Measurements from ENCODE around the gene SHC3.

The SHC3 gene

DNA sequence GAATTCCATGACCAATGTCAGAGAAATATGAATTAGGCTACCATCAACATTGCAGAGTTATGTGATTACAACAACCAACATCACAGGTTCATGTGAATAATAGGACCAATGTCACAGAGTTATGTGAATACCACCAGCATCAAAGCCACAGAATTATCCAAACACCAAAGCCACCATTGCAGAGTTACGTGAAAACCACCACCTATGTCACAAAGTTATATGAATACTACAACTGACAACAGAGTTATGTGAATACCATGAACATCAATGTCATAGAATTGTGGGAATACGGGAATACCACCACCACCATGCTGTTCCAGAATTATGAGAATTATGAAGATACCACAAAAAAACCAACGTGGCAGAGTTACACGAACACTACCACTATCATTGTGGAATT lies 64.8 kb downstream of the SHC3 start:
- in situ Hi-C loops (cut with HindIII; ENCODE audit: low sequenced_read_pairs), result no loop called here

DNA sequence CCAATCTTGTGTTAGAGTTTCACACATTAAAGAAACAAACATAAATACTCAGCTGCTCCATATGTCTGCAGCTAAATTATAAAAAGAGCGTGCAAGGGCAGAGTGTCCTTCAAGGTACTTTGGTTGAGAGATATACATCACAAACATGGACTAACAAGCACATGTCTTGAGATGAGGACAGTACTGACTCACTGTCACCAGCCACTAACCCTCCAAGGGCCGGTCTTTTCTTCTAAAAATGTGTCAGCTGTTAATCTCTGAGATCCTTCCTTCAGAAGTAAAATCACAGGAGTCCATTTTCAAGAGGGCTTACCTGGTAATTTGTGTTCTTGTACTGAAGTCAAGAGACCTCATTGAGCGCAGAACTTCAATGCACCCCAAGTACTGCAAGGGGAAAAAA lies 66.4 kb downstream of the SHC3 start:
- in situ Hi-C loops (cut with HindIII; ENCODE audit: low sequenced_read_pairs), result no loop called here

DNA sequence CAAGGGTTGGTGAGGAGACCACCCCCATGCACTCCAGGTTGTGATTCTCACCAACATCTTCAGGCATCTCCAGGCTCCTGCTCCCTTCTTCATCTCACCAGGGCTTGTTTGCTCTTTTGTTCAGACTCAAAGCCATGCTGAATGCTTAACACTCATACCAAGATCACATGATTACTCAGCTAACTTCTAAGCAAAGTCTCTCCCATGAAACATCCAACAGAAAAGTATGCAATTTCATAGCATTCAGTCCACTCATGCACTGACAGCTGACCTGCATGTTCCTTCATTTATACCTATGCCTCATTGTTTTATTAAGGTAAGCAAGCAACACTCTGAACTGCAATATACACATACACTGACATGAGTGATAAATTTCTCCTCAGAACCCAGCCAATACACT lies 69.0 kb downstream of the SHC3 start:
- in situ Hi-C loops (cut with HindIII; ENCODE audit: low sequenced_read_pairs), result no loop called here

DNA sequence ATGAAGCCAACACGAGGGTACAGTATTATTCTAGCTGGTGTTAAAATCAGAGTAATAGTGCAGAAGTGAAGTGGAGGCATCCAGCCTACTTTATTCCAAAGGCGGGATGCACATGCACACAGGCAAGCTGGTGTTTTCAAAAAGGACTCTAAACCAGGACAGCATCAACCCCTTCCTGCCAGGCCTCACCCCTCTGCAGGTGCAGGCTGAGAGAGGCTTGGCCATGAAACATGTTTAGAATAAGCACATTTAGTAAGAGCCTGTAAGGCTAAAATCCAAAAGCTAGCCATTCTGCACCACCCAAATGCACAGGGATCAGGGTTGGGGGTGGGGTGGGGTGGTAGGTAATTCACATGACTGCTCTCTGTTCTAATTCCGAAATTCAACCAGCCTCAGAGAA lies 71.2 kb downstream of the SHC3 start:
- in situ Hi-C loops (cut with HindIII; ENCODE audit: low sequenced_read_pairs), result no loop called here

DNA sequence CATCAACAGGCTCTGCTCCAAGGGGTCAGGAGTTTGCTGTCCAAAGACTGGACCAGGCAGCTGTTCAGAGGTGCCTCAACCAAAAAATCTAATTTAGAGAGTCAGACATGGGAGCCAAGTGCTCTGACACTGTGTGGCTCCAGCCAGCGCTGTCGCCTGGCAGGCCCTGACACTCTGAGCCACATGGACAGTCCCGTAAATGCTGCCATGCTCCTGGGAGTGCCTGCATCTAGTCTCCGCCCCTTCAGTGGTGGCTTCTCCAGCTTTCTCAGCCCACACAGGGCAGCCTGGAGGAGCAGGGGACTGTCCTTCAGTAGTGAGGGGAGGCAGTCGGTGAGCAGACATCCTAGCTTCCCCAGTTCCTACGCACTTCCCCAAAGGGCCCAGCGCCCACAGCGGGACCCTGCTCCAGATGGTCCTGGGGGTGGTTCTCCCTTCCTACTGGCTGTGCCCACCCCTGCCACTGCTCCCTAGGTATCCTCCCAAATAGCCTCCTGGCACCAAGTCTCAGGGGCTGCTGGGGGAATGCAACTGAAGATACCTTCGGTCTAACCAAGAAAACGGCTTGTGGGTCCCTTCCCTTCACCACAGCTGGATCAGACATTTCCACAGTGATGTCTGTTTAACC lies 72.3 kb downstream of the SHC3 start:
- in situ Hi-C loops (cut with HindIII; ENCODE audit: low sequenced_read_pairs), result no loop called here

DNA sequence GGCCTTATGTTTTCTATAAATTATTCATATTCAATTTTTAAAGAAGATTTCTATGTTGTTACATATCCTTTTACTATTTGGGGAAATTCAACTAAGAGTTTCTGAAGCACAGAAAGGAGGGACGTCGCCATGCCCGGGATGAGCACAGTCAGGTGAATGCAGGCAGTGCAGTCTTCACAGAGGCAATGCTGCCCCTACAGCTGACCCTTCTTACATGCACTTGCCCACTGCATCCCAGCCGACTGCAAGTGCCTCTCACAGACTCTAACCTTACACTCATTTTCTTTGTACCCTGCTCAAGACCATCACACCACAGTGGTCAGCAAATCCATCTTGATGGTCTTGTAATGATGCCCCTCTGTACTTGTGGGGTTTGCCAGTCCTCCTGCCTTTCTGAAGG lies 73.8 kb downstream of the SHC3 start:
- in situ Hi-C loops (cut with HindIII; ENCODE audit: low sequenced_read_pairs), result no loop called here

DNA sequence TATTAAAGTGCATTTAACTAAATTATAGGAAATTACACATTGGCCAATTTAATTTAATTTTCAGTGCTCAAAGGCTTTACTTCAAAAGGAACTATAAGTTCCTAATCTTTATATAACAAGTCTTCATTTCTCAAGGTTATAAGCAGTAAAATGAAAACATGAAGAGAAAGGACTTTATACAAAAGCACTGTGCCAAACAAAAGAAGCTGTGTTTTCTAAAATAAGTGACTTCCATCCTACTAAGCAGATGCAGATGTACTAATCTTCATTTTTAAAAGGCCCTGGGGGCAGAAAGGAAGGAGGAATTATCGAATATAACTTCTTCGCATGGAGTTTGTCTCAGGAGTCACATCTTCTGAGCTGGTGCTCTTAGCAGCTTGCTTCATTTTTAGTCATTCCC lies 81.4 kb downstream of the SHC3 start:
- in situ Hi-C loops (cut with HindIII; ENCODE audit: low sequenced_read_pairs), result no loop called here

DNA sequence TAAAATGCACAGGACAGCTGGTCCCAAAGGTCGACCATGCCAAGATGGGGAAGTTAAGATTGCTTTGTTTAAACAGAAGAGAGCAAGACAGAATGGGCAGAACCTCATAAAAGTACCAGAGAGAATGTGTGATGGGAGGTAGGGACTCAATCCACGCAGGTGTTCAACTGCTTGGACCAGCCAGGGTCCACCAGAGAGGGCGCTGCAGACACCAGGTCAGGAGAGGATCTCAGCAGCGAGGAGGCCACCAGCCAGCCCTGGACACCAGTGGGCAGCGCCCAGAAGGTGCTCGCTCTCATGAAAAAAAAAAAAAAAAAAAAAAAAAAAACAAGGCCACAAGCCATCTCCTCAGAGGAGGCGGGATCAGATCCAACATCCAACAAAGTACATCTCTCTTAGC lies 81.8 kb downstream of the SHC3 start:
- in situ Hi-C loops (cut with HindIII; ENCODE audit: low sequenced_read_pairs), result no loop called here

DNA sequence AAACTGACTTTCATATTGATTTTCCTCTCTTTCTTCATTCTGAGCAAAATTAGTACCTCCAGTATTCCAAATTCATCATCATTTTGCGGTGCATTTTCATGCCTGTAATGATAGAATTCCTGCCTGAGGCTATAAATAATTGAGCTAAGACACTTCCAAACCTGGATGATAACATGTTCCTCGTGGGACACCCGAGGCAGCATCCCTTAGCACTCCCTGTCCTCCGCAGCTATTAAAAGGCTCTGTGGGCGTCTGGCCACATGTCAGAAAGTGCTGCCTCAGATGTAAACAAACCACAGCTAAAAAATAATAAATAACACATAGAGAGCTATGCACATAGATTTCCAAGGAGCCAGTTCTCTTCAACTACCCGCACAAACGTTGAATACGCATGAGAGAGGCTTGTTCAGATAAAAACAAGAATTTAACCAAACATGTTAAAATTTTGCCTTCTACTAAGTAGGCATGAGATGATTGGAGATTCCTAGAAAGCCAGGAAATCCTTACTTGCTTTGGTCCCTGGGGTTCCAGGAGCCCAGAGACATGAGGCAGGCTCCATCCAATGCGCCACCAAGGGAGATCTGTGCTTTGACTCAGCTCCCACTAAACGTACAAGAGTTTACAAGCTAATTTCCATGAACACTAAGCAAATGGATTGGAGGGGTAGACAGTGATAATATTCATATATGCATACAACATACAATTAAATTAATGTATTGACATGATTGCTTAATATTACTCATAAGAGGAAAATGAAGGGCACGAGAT lies 82.7 kb downstream of the SHC3 start:
- in situ Hi-C loops (cut with HindIII; ENCODE audit: low sequenced_read_pairs), result no loop called here

DNA sequence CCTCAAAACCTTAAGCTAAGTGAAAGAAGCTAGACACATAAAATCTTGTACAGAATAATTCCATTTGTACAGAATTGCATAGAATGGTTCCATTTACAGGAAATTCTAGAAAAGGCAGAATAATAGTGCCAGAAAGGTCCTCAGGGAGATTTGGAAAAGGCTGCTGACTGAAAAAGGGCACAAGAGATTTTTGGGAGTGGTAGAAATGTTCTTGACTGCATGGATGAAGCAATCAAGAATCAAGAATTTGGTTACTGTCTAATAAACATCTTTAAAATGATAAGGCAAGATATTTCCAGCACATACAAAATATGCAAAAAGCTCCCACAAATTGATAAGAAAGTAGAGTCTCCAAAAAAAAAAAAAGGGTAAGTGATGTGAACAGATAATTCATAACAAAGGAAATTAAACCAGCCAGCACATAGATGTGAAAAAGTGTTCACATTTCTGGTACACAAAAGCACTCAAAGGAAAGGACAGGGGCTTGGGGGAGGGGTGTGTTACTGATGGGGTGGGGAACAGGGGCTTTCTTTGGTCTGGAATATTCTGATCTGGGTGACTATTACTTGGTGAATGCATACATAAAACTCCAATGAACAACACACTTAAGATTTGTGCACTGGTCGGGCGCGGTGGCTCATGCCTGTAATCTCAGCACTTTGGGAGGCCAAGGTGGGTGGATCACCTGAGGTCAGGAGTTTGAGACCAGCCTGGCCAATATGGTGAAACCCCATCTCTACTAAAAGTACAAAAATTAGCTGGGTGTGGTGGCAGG lies 85.2 kb downstream of the SHC3 start:
- in situ Hi-C loops (cut with HindIII; ENCODE audit: low sequenced_read_pairs), result no loop called here

DNA sequence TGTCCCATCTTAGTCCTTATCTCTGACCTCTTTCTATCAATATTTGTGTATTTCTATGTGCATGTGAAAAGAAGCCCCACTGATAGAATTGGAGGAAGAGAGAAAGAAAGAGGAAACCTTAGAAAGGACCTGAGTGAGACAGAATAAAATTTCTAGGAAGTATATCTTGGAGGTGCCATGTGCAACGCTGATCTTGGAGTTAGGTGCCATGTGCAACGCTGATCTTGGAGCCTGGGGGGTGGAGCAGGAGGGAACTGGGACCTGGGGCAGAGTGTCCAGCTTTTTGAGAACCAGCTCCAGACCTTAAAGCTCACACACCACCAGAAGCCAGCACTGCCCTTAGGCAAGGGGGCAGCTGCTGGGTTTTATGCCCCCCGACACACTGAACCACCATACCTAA lies 89.4 kb downstream of the SHC3 start:
- in situ Hi-C loops (cut with HindIII; ENCODE audit: low sequenced_read_pairs), result no loop called here

DNA sequence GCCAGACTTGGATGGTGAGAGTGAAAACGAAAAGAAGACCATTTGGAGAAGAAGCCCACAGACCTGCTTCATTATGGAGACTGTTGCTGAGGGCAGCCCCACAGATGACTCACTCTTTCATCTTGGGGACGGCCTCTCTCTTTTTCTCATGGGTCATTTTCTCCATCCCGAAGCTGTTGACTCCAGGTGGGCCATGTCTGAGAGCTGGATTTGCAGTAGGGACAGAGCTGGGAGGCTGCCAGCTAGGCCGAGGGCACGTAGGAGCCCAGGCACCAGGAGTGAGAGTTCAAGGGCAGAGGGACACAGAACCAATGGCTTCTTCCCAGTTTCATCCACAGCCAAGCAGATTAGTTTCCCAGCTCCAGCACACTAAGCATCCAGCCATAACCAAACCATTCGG lies 95.0 kb downstream of the SHC3 start:
- in situ Hi-C loops (cut with HindIII; ENCODE audit: low sequenced_read_pairs), result no loop called here

DNA sequence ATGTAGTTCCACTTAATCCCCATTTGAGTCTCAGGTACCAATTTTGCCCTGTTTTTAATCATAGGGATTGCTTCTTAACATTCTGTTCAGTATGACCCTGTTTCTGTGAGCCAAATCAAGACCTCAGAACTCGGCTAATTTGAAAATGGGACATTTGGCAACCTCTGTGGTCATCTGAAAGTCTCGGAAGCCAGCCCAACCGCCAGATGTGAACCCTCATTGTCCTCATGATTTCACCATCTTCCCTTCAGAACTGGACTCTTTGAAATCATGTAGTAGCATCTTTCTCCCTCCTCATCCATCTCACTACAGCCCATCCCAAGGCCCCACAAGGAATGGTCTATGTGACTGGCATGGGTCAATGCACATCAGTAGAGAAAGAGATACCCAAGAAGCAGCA lies 98.4 kb downstream of the SHC3 start:
- in situ Hi-C loops (cut with HindIII; ENCODE audit: low sequenced_read_pairs), result no loop called here

DNA sequence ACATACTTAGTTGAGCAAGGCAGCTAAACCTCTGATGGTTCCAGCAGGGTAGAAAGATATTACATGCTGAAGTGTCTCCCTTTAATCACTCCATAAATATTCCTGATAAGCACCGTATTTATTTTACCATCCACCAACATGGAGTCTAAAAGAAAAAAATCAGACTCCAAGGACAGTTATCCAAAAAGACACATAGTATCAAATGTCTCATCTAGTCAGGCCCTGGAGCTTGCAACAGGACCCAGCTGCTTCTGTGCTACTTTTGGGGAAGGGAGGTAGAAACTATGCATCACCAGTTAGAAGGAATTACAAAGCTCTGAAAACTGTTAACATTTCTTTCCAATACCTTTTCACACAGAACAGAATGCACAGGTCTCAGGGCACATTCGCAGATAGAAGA lies 99.2 kb downstream of the SHC3 start:
- in situ Hi-C loops (cut with HindIII; ENCODE audit: low sequenced_read_pairs), result loop anchor here (5.0 kb wide), 2 partner anchors 78 to 203 kb away; no protein-coding TSS in a partner anchor

DNA sequence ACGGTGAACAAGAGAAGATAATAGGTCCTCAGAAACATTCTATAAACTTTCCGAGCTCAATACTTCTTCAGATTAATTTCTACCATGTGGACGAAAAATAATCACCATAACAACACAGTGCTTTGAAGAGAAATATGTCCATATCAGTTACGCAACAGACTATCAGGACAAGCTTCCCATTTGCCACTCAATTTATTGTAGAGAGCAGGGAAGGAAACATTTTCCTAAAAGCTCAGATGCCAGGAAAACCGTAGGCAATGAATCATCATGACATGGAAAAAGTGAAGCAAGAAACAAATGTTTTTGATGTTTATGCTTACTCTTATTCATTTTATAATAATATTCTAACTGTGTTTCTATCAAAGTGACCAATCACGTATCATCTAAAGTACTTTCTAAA lies 99.8 kb downstream of the SHC3 start:
- in situ Hi-C loops (cut with HindIII; ENCODE audit: low sequenced_read_pairs), result loop anchor here (5.0 kb wide), 2 partner anchors 78 to 203 kb away; no protein-coding TSS in a partner anchor

DNA sequence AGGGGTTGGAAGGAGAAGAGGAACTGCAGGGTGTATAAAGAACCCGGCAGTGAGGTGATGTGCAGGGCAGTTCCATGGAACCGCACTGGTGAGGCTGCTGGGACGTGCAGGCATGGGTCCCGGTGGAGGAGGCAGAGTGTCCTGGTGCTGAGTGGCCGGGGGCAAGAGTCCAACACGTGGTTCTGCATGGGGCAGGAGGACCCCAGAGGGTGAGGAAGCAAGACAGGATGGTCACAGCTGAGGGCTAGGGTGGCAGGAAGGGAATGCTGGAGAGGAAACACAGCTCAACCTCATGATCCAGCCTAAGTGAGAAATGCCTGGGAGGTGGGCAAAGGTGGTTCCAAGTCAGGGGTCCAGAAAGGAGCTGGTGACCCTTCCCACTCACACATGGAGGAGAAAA lies 100.2 kb downstream of the SHC3 start:
- in situ Hi-C loops (cut with HindIII; ENCODE audit: low sequenced_read_pairs), result loop anchor here (5.0 kb wide), 2 partner anchors 79 to 204 kb away; no protein-coding TSS in a partner anchor

DNA sequence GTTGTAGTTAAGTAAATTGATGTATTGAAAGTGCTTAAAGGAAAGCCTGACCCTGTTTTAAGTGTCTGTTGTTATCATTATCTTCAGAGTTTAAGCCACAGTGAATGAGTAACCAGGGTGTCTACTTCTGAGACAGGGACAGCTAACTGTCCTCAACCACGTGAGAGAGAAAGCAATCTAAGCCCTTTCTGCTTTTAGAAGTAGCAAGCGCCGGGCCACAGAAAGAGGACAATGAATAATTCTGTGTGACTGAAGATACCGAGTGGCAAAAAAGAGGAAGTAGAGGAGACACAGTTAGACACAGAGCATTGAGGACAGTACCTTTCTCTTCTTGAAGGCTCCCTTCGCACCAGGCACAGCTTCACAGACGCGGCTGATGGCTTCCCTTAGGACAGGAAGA lies 101.1 kb downstream of the SHC3 start:
- in situ Hi-C loops (cut with HindIII; ENCODE audit: low sequenced_read_pairs), result loop anchor here (5.0 kb wide), 2 partner anchors 80 to 205 kb away; no protein-coding TSS in a partner anchor

DNA sequence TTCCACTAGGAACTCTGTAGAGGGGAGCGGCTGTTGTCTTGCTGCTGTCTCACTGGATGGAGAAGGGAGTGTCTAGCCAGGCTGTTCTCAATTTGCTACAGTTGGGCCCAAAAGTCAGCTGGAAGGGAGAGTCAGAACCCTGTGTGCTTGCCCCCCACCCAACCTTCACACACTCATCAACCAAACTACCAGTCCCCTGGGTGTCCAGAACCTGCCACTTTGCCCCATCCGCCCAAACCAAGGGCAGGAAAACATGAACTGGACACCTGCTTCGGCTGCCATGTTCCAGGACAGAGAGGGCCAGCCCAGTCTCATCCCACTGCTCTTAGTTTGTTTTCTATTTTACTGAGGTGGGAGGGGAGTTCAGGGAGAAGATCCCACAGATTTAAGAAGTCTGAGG lies 105.2 kb downstream of the SHC3 start:
- in situ Hi-C loops (cut with HindIII; ENCODE audit: low sequenced_read_pairs), result no loop called here

DNA sequence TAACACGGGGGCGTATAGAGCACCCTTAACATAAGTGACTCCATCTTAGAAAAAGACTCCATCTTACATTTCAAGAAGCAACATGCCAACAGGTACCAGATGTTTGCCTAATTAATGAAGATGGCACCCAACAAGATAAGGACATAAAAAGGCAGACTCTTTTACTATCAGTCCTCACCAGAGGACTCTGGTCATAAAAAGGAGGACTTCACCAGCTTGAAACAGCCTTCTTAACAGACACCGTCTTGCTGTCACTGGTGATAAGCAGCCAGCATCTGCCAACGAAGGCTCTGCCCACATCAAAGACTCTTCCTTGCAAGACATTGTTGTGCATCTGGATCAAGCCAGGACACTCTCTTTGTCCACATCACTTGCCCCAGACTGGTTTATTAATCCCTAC lies 107.0 kb downstream of the SHC3 start:
- in situ Hi-C loops (cut with HindIII; ENCODE audit: low sequenced_read_pairs), result no loop called here

DNA sequence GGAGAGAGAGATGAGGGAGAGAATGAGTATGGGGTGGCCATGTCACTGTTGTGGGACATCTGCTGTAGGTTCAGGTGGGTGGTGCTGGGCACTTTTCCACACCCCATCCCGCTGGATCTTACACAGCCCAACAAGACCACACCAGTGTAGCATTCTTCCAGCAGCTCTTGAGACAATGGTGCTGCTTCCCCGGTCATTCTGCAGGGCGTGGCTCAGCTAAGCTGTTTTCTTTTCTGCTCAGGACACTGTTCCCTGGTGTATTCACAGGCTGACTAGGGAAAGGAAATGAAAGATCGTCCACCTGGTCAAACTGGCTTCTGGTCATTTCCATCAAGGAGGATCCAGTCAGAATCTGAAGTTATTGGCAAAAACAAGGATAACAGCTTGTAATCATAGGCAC lies 111.8 kb downstream of the SHC3 start:
- in situ Hi-C loops (cut with HindIII; ENCODE audit: low sequenced_read_pairs), result loop anchor here (5.0 kb wide), 1 partner anchor 55 kb away; no protein-coding TSS in a partner anchor

DNA sequence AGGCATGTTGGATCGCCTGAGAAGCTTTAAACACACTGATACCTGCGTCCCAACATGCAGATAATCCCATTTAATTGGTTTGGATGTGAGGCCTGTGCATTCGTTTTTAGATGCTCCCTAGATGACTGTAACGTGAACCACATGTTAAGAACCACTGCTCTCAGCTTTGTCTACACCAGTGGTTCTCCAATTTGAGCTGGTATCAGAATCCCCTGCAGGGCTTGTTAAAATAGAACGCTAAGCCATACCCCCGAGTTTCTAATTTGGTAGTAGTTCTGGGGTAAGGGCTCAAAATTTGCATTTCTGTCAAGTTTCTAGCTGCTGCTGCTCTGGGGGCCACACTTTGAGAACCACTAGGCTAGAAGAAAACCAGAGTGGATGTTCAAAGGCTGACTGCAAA lies 112.7 kb downstream of the SHC3 start:
- in situ Hi-C loops (cut with HindIII; ENCODE audit: low sequenced_read_pairs), result loop anchor here (5.0 kb wide), 1 partner anchor 54 kb away; no protein-coding TSS in a partner anchor

DNA sequence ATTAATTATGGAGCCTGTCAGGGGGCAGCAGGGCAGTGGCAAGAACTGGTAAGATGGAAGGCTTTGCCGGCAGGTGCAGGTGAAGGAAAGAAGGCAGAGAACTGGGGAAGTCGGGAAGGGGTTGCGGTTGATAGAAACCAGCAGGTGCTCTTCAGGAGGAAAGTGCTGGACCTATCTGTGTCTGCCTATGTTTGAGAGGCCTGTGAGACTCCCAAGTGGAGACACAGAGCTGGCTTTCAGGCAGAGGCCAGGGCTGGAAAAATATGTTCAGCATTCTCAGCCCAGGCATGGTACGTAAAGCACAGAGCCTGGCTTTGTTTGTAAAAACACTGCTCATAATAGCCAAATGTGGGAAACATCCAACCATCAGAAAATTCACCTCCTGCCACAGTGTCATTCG lies 117.8 kb downstream of the SHC3 start:
- in situ Hi-C loops (cut with HindIII; ENCODE audit: low sequenced_read_pairs), result loop anchor here (5.0 kb wide), 1 partner anchor 93 kb away; no protein-coding TSS in a partner anchor

All from endothelial cell of hepatic sinusoid (primary cell).